GM18868 (cell line): ENCODE measurements around the gene PPFIBP1.
A peak's percentile ranks its signal among the peaks of the same experiment; 100 is the strongest.
"Not testable (repeated sequence)": the region's sequence is repeated elsewhere in the genome, so short reads cannot be mapped to it uniquely, and the experiment has no call there.

ENCODE experiments used
- ATAC-seq: cut with Tn5 transposase; IDR thresholded peaks from one replicate; pipeline ENCODE4 v1.9.1; 2021; ENCODE audit warnings: mild to moderate bottlenecking, moderate library complexity; ENCODE audit not compliant: unreplicated experiment

The PPFIBP1 gene

GRCh38 chr12:27561535-27562350, 37.7 kb downstream of the PPFIBP1 start:
- ATAC-seq = no peak

DNA sequence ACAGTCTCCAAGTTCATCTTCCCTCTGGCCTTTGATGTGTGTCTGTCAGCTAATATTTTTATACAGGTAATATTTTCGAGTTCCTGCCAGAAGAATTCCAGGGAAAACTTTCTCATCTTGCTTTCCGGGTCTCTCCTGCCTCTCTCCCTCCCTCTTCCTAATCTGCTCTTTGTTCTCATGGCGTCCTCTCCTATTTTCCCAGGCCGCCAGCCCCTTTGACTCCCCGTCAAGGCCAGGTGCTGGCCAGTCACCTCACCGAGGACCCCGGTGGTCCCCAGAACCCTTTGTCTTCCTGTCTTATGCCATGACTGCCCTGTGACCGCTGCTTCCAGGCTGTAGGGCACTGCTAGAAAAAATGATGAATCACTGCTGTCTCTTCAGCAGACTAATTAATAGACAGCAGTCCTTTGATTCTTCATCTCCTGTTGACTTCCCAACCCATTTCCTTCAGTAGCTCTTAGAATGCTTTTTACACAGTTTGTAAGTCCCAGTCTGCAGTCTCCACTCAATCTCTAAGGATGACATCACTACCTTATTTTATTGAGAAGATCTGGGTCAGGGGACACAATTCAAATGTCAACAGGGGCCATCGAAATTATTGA, 40.7 kb downstream of the PPFIBP1 start:
- ATAC-seq = no peak

DNA sequence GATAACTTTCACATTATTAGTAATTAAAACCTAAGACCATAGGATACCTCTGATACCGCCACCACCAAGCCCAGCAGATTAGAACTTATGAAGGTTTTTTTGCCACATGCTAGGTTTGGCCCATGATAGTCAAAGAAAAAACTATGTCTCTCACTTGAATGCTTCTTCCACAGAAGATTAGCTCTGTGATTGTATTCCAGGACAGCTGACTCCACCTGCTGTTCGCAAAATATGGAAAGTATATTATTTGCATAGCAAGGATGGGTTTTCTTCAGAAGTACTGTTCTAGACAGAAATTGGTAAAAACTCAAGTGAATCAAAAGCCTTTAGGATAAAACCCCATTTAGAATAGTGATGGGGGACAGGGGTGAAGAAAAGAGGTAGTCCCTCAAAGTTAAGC, 42.2 kb downstream of the PPFIBP1 start:
- ATAC-seq = no peak

DNA sequence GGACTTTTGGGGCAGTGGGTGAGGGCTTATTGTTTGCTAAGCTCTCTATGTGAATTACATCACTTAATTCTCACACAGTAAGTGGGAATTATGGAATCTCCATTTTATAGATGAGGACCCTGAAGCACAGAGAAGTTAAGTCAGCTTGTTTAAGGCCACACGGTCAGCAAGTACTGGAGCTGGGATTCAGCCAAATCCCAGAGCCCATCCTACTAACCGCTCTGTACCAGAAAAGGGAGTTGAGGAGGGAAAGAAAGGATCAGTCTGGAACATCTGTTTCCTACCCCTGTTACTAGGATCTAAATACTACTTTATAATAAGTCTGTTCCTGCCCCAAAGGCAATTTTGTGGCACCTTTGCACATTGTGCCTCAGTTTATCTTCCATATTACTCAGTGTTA, 42.6 kb downstream of the PPFIBP1 start:
- ATAC-seq = no peak

DNA sequence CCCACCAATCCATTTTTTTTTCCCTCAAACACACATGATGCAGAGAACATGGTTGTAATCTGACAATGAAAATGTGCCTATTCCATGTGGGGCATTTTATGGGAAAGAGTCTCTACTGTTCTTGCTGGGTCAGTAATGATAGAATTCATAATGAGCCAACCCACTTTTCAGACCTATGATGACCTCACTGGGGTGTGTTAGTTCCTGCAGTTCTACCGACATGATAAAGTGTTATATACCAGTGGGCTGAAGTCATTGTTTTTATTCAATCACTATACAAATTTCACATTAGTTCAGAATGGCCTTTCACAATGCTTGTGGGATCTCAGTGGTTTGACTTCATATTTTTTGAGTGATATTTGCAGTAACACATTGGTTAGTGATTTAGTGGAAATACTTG, 47.5 kb downstream of the PPFIBP1 start:
- no peak for ATAC-seq

GRCh38 chr12:27572486-27573255, 48.7 kb downstream of the PPFIBP1 start:
- no peak for ATAC-seq

DNA sequence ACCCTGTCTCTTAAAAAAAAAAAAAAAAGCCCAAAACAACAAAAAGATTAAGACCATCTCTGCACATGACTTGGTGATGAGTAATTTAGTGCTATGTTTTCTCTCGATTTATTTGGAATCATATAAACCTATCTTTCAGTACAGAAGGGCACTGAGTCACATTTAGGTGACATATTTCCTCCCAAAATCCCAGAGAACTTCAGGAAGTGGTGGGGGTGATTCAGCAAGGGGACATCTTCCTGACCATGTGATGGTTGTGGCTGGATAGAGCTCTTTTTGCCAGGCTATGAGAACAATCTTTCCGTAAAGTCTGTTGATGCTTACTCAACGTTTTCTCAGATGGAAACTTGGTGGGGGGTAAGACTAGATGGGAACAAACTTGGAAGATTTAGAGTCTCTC, 50.0 kb downstream of the PPFIBP1 start:
- ATAC-seq = no peak

DNA sequence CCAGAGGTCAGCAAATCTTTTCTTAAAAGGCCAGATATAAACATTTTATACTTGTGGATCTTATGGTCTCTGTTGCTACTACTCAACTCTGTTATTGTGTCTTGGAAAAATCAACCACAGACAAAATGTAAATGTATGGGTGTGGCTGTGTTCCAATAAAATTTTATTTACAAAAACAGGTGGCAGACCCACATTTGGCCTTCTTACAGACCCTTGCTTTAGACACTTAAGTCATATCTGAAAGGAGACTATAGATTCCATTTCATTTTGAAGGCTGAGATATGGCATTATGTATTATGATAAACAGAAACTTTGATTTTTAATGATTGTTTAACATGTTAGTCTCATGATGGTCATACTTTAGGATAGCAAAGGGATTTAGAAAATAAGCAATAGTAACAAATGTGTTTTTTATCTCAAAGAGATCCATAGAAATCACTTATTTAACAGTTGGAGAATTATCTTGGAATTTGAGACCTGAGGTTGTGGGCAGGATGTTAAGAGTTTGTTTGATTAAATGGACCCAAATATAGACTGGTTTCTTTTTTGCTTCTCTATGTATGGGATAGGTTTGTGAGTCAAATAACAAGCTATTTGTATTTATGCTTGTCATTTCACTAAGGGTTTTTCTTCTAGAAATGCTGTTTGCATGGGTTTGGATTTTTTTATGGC, 51.2 kb downstream of the PPFIBP1 start:
- no peak for ATAC-seq

- no peak for ATAC-seq
Observed at GRCh38 chr12:27575762-27576118, 51.7 kb downstream of the PPFIBP1 start.

GRCh38 chr12:27576667-27577347, 52.8 kb downstream of the PPFIBP1 start:
- peak; percentile 66 for ATAC-seq

DNA sequence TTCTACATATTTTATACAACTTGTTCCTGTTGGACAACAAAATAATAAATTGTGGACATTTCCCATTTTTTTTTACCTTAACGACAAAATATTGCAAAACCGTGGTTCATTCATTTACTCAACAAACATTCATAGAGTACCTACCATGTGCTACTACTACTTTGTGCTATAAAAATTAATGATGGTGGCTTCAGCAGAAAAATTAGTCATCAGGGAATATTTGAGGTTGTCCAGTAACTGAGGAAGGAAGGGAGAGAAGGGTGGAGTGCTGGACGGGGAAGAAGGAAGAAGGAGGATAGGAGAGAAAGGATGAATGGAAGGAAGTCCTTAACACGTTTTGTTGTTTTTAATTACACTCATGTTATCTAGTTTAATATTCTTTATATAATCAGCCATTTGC, 53.7 kb downstream of the PPFIBP1 start:
- ATAC-seq = no peak

DNA sequence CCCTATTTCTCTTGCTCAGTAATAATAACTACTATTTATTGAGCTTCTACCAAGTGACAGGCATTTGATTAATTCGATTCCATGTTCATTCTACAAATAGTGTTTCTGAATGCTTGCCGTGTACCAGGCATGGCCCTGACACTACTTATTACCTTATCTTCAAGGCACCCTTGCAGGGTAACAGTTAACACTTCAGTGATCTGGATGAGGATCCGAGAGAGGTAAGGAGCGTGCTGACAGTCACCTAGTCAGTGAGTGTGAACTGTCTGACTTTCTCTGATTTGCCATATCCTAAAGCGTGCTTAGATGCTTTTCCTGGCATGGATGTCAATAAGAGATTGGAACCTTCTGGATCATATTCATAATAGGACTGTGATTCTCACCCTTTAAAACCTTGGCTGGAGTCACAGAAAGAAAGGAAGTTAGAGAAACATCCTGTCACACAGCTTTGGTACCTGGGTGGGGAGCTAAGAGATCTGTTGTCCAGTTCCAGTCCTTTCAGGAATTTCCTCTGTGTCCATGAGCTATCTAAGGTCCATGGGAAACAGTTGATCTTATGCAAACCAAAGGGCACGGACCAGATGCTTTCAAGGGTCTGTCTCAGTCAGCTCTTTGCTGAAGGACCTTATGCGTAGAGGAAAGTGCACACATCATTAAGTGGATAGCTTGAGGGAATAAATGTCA, 54.8 kb downstream of the PPFIBP1 start:
- peak; percentile 73 for ATAC-seq

DNA sequence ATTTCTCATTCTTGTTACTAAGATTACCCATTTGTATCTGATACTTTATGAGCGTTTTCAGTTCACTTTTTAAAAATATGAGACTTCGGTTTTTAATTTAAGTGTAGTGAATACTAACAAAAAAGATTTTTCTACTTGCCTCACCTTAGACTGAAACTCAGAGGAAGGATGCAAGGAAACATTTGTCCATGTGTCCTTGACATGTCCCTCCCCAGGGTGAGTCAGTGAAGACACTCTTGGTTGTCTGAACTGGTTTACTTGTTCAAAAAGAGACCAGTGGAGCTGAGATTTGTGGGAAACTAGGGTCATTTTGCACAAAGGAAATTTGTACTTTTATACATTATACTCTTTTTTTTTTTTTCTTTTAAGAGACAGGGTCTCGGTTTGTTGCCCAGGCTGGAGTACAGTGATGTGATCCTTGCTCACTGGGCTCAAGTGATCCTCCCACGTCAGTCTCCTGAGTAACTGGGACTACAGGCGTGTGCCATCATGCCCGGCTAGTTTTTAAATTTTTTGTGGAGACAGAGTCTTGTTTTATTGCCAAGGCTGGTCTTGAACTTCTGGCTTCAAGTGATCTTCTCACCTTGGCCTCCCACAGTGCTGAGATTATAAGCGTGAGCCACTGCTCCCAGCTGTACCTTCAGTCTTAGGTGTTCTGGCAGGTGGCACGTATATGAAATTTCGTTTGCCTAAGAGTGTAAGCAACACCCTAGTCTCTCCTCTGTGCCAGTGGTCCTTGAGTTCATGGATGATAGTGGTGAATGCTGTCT, 56.7 kb downstream of the PPFIBP1 start:
- ATAC-seq = no peak

GRCh38 chr12:27581331-27581671, 57.3 kb downstream of the PPFIBP1 start:
- peak; percentile 25 for ATAC-seq

DNA sequence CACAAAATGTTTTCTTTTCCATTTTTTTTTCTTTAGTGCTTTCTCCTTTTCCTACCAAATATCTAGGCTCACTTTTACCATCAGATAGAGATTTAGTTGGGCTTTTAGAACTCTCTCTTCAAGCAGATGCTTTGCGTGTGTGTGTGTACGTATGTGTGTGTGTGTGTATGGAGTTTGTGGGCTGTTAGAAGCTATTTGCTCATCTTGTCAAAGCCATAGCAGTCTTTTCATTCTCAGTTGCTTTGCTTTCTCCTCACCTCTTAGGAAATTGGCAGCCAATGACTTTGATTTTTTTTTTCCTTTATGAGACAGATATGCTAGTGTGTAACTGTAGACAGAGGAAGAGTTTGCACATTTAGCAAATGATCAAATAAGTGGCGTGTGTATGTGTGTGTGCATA, 57.8 kb downstream of the PPFIBP1 start:
- ATAC-seq = not testable (repeated sequence)

GRCh38 chr12:27582445-27582844, 58.4 kb downstream of the PPFIBP1 start:
- ATAC-seq = not testable (repeated sequence)

- ATAC-seq = no peak
Observed at GRCh38 chr12:27583057-27583797, 59.2 kb downstream of the PPFIBP1 start.

DNA sequence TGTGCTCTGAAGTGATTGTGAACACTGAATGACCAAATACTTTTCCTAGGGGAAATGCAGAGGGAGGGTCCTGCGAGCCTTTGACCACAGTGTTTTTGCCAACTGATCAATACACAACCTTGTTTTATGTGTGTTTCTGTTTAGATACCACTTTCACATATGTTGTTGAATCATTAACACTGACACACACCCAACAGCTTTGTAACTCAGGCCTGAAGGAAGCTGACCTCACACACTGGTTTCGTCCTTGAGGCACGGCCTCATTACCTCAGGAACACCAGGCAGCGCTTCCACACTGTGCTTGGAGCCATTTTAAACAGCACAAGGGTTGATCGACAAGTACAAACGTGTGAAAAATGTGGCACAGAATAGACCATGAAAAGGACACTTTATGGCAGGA, 60.0 kb downstream of the PPFIBP1 start:
- ATAC-seq = no peak

- ATAC-seq = no peak
Observed at GRCh38 chr12:27585739-27586265, 61.8 kb downstream of the PPFIBP1 start.
